SK-N-SH (cell line): ENCODE results near the gene GPR107. TPM values are rescaled to one million over a fixed set of nuclear protein-coding genes. Genes with fewer than 3 reads are reported as not detected.

Experiments used
- CTCF ChIA-PET: fragments of 300-600, 350-600 bp; formaldehyde crosslinking; extraction: SDS; loops from one replicate; lab custom pipeline; 2021; lab: Yijun Ruan, JAX
- POLR2A ChIA-PET: fragments of 350-600 bp; sonication (Branson Sonifier 250); formaldehyde crosslinking; extraction: SDS; loops from one replicate; lab custom pipeline; 2020; ENCODE audit warnings: antibody characterized with exemption, inconsistent platforms; lab: Yijun Ruan, JAX
- DNase-seq: peaks from one replicate; pipeline ENCODE4 v3.0.0; 2012
- H2AFZ ChIP-seq: fragments of 200-600 bp; sonication (generic); 2 replicates; pipeline ENCODE4 v1.8.1; 2016; ENCODE audit warnings: antibody characterized with exemption, mild to moderate bottlenecking, low read depth
- H3F3A ChIP-seq: fragments of 200-600 bp; sonication (generic); replicated peaks from 2 replicates; pipeline ENCODE3; 2016; ENCODE audit warnings: antibody characterized with exemption, mild to moderate bottlenecking; ENCODE audit not compliant: insufficient read depth
- H3K27ac ChIP-seq, 2 experiments: fragments of 200-500 bp in 1 of 2; fragments of 200-600 bp in 1 of 2; sonication (Bioruptor generic) in 1 of 2; sonication (generic), shearing (Covaris generic) in 1 of 2; 2 replicates each; pipeline versions ENCODE4 v1.5.1 to v1.6.1; 2014 to 2016; ENCODE audit warnings: low read depth in 2 of 2, inconsistent platforms in 1 of 2, low read length in 1 of 2, mild to moderate bottlenecking in 1 of 2, mixed read lengths in 1 of 2
- H3K27me3 ChIP-seq: fragments of 200-600 bp; sonication (generic), shearing (Covaris generic); 2 replicates; pipeline ENCODE4 v1.6.1; 2016; ENCODE audit warnings: mixed run types; ENCODE audit not compliant: insufficient read depth
- H3K36me3 ChIP-seq, 2 experiments: fragments of 200-500 bp in 1 of 2; fragments of 200-600 bp in 1 of 2; sonication (Bioruptor generic) in 1 of 2; sonication (generic) in 1 of 2; replicated peaks in 1 of 2; 2 replicates each; pipeline versions ENCODE3 to v1.5.1; 2014 to 2016; ENCODE audit warnings: low read length in 1 of 2, mild to moderate bottlenecking in 1 of 2; ENCODE audit not compliant: insufficient read depth in 2 of 2, control insufficient read depth in 1 of 2
- H3K4me1 ChIP-seq, 2 experiments: fragments of 200-500 bp in 1 of 2; fragments of 200-600 bp in 1 of 2; sonication (Bioruptor generic) in 1 of 2; sonication (generic), shearing (Covaris generic) in 1 of 2; 2 replicates each; pipeline versions ENCODE4 v1.5.1 to v1.6.1; 2014 to 2016; ENCODE audit warnings: low read depth in 1 of 2, low read length in 1 of 2, mixed run types in 1 of 2; ENCODE audit not compliant: insufficient read depth in 2 of 2, control insufficient read depth in 1 of 2
- H3K4me2 ChIP-seq: fragments of 200-600 bp; sonication (generic), shearing (Covaris generic); 2 replicates; pipeline ENCODE4 v1.6.1; 2017; ENCODE audit warnings: mixed run types
- H3K4me3 ChIP-seq, 2 experiments: fragments of 200-500 bp in 1 of 2; fragments of 200-600 bp in 1 of 2; sonication (Bioruptor generic) in 1 of 2; sonication (generic), shearing (Covaris generic) in 1 of 2; 2 replicates each; pipeline versions ENCODE4 v1.5.1 to v1.8.1; 2014 to 2016; ENCODE audit warnings: low read depth in 2 of 2, inconsistent platforms in 1 of 2, low read length in 1 of 2, mild to moderate bottlenecking in 1 of 2, mixed read lengths in 1 of 2, moderate library complexity in 1 of 2
- H3K79me2 ChIP-seq: fragments of 200-600 bp; sonication (generic); 2 replicates; pipeline ENCODE4 v1.8.1; 2017; ENCODE audit warnings: mild to moderate bottlenecking; ENCODE audit not compliant: insufficient read depth
- H3K9ac ChIP-seq: fragments of 200-600 bp; sonication (generic); 2 replicates; pipeline ENCODE4 v1.6.1; 2017; ENCODE audit warnings: mixed run types
- H3K9me2 ChIP-seq: fragments of 200-600 bp; sonication (generic); 2 replicates; pipeline ENCODE4 v1.6.1; 2017; ENCODE audit warnings: mixed run types
- H3K9me3 ChIP-seq: fragments of 200-600 bp; sonication (generic); 2 replicates; pipeline ENCODE4 v1.6.1; 2017; ENCODE audit warnings: mixed run types, mild to moderate bottlenecking, moderate library complexity
- H4K20me1 ChIP-seq: fragments of 200-600 bp; sonication (generic); 2 replicates; pipeline ENCODE4 v1.6.1; 2017; ENCODE audit warnings: mild to moderate bottlenecking, mixed run types; ENCODE audit not compliant: insufficient read depth
- CHD2 ChIP-seq: fragments of 150-350 bp; IDR thresholded peaks from 2 replicates; pipeline ENCODE4 v1.6.1; 2018; ENCODE audit warnings: low read length; ENCODE audit not compliant: partially characterized antibody
- FOXJ3 ChIP-seq: sonication (generic); formaldehyde crosslinking; IDR thresholded peaks from 2 replicates; pipeline ENCODE4 v1.5.1; 2020; ENCODE audit warnings: mild to moderate bottlenecking, missing genetic modification reagents
- MEF2A ChIP-seq: IDR thresholded peaks from 2 replicates; pipeline ENCODE4 v1.4.0; 2012; ENCODE audit warnings: low read depth, borderline replicate concordance
- NRF1 ChIP-seq: IDR thresholded peaks from 2 replicates; pipeline ENCODE4 v1.6.1; 2012; ENCODE audit warnings: low read depth, mild to moderate bottlenecking, low read length
- RCOR1 ChIP-seq: fragments of 150-350 bp; IDR thresholded peaks from 2 replicates; pipeline ENCODE4 v1.6.1; 2017; ENCODE audit warnings: antibody characterized with exemption, low read length
- RXRA ChIP-seq: IDR thresholded peaks from 2 replicates; pipeline ENCODE4 v1.4.0; 2012; ENCODE audit warnings: low read depth, mild to moderate bottlenecking, borderline replicate concordance
- TCF12 ChIP-seq: IDR thresholded peaks from 2 replicates; pipeline ENCODE4 v1.4.0; 2012
- WGBS: methylation state at CpG from one replicate; pipeline ENCODE4 v1.1.6; 2017; ENCODE audit warnings: low lambda C conversion rate; 5-methylcytosine and 5-hydroxymethylcytosine counted together
- polyA plus RNA-seq, 3 experiments: library from polyadenylated mRNA; depleted of rRNA; stranded (reverse); fragments of >200 nt; gene quantifications; 2 replicates each; pipeline ENCODE4 v1.2.3, GENCODE V29; 2012
- TF ChIP-seq, protein P1 (sequence below): fragments of 150-350 bp; IDR thresholded peaks from 2 replicates; pipeline ENCODE4 v1.6.1; 2016; ENCODE audit warnings: mild to moderate bottlenecking, low read depth, low read length
- TF ChIP-seq, protein P2 (sequence below): IDR thresholded peaks from 2 replicates; pipeline ENCODE4 v1.4.0; 2012; ENCODE audit warnings: low read depth

The GPR107 gene
- polyA plus RNA-seq, 1 of the 3 experiments (the other 2 are of a cell fraction): 23.0 TPM

DNA sequence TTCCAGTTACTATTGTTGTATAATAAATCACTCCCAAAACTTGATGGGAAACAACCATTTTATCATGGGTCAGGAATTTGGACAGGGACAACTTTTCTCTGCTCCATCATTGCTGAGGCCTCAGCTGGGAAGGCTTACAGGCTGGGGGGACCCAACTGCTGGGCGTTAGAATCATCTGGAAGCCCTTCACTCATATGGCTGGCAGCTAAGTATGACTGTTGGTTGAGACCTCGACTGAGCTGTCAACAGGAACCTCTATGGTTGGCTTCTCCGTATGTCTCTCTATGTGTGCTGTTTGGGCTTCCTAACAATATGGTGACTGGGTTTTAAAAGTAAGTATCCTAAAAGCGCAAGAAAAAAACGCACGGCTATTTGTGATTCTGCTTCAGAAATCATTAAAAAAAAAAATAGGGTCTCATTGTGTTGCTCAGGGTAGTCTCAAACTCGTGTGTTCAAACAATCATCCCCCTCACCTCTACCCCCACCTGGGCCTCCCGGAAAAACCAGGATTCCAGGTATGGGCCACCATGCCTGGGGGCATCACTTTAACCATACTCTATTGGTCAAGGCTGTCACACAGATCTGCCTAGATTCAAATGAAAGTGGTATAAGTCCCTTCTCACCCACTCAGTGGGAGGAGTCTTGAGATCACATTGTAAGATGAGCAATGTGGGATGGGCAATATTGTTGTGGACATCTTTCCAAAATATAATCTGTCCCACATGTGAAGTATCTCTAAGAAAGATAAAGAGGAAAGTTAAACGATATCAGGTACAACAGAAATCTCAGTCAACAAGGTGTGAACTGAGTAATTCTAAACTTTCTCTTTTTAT, 26.0 kb upstream of the GPR107 start:
- ChIA-PET POLR2A (no interaction called here), CTCF (interaction anchor here (1.5 to 2.1 kb wide), 2 partner anchors 10 to 12 kb away, joined by 3 to 8 read pairs; no protein-coding TSS in a partner anchor)
- H2AFZ ChIP-seq: no peak overlapping the region
- 87% methylated on average over 9 of the region's 9 CpGs for WGBS
- peaks cover 44% of the 10 kb centered on the region for H4K20me1 ChIP-seq
- no peak overlapping the region for H3K27ac ChIP-seq
- H3F3A ChIP-seq: peaks cover 3% of the 10 kb centered on the region
- H3K9me2 ChIP-seq: no peaks in the 10 kb centered on the region
- no peak overlapping the region for H3K4me3 ChIP-seq
- no peaks in the 10 kb centered on the region for H3K9me3 ChIP-seq
- H3K36me3 ChIP-seq: no peaks in the 10 kb centered on the region
- DNase-seq: no peak
- H3K9ac ChIP-seq: no peak overlapping the region
- H3K4me1 ChIP-seq: peaks cover 0 to 20% of the 10 kb centered on the region in 2 experiments; a peak in 2 of 4 replicates
- H3K79me2 ChIP-seq: peaks cover 93% of the 10 kb centered on the region
- H3K4me2 ChIP-seq: no peak overlapping the region
- no peak for TF ChIP-seq FOXJ3 (CRISPR knock-in tag)
- no peak for TF ChIP-seq RXRA
- TF ChIP-seq RCOR1: no peak
- TF ChIP-seq NRF1: no peak
- H3K27me3 ChIP-seq: no peaks in the 10 kb centered on the region

DNA sequence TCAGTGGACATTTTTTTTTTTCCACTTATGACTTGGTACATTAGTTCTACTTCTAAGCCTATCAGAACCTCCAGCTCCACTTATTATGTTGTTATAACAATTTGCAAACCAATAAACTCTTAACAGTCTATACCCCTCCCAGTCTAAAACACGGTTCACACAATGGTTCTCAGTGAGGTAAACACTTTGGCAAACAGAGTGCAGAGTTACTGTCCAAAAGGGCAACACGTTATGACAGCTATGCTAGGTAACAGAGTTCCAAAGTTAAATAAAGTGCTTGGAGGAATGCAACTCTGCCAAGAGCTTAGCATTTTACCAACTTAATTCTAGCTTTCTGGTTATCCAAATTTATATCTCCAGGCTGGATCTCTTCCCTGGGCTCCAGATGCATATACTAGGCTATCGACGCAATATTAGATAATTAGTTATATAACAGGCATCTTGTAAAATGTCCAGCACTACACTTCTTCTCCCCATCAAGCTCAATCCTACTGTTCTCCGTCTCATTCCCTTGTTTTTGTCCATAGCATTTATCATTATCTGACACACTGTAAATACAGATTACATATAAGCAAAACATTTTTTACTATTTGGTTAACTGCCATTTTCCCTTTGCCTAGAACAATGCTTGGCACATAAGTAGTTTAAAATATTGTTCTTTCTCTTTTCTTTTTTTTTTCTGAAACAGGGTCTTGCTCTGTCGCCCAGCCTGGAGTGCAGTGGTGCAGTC, 25.0 kb upstream of the GPR107 start:
- DNase-seq: no peak
- no peak overlapping the region for H3K4me2 ChIP-seq
- no peaks in the 10 kb centered on the region for H3K9me2 ChIP-seq
- H3K9ac ChIP-seq: no peak overlapping the region
- H2AFZ ChIP-seq: no peak overlapping the region
- no peak for TF ChIP-seq RXRA
- no peak for TF ChIP-seq MEF2A
- TF ChIP-seq FOXJ3 (CRISPR knock-in tag): no peak
- TF ChIP-seq TCF12: no peak
- TF ChIP-seq, protein P1, sequence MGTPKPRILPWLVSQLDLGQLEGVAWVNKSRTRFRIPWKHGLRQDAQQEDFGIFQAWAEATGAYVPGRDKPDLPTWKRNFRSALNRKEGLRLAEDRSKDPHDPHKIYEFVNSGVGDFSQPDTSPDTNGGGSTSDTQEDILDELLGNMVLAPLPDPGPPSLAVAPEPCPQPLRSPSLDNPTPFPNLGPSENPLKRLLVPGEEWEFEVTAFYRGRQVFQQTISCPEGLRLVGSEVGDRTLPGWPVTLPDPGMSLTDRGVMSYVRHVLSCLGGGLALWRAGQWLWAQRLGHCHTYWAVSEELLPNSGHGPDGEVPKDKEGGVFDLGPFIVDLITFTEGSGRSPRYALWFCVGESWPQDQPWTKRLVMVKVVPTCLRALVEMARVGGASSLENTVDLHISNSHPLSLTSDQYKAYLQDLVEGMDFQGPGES: no peak
- TF ChIP-seq, protein P2, sequence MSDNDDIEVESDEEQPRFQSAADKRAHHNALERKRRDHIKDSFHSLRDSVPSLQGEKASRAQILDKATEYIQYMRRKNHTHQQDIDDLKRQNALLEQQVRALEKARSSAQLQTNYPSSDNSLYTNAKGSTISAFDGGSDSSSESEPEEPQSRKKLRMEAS: no peak
- no peak for TF ChIP-seq CHD2
- CTCF ChIA-PET: interaction anchor here (1.3 to 2.1 kb wide), 2 partner anchors 11 to 60 kb away, joined by 3 to 8 read pairs; no protein-coding TSS in a partner anchor
- peaks cover 93% of the 10 kb centered on the region for H3K79me2 ChIP-seq
- H3K9me3 ChIP-seq: no peaks in the 10 kb centered on the region
- peaks cover 0 to 20% of the 10 kb centered on the region in 2 experiments; a peak in 2 of 4 replicates for H3K4me1 ChIP-seq
- no peak overlapping the region for H3K4me3 ChIP-seq
- H4K20me1 ChIP-seq: peaks cover 40% of the 10 kb centered on the region
- H3K27ac ChIP-seq: no peak overlapping the region
- H3K27me3 ChIP-seq: no peaks in the 10 kb centered on the region
- POLR2A ChIA-PET: no interaction called here
- no peaks in the 10 kb centered on the region for H3K36me3 ChIP-seq
- peaks cover 3% of the 10 kb centered on the region for H3F3A ChIP-seq
- WGBS: 90% methylated on average over 6 of the region's 6 CpGs
